ENCODE measurements around the gene GPR15LG. TPM values are rescaled to one million over a fixed set of nuclear protein-coding genes. Genes with fewer than 3 reads are reported as not detected.

Gene GPR15LG
- total and polyA plus RNA-seq, 2 experiments from 2014 or later: not detected

DNA sequence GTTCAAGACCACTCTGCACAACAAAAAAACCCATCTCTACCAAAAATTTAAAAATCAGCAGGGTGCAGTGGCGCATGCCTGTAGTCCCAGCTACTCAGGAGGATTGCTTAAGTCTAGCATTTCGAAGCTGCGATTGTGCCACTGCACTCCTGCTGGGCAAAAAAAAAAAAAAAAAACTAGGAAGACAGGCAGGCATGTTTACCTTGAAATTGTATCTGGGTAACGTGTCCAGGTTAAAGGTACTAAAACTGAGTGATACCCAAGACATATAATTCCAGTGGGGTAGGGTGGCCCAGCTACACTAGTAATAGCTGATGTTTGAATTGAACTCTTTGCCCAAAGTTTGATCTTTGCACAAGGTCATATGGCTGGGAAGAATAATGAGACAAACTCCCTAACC lies 18.1 kb upstream of the GPR15LG start (continued):
- TF ChIP-seq, protein P1, sequence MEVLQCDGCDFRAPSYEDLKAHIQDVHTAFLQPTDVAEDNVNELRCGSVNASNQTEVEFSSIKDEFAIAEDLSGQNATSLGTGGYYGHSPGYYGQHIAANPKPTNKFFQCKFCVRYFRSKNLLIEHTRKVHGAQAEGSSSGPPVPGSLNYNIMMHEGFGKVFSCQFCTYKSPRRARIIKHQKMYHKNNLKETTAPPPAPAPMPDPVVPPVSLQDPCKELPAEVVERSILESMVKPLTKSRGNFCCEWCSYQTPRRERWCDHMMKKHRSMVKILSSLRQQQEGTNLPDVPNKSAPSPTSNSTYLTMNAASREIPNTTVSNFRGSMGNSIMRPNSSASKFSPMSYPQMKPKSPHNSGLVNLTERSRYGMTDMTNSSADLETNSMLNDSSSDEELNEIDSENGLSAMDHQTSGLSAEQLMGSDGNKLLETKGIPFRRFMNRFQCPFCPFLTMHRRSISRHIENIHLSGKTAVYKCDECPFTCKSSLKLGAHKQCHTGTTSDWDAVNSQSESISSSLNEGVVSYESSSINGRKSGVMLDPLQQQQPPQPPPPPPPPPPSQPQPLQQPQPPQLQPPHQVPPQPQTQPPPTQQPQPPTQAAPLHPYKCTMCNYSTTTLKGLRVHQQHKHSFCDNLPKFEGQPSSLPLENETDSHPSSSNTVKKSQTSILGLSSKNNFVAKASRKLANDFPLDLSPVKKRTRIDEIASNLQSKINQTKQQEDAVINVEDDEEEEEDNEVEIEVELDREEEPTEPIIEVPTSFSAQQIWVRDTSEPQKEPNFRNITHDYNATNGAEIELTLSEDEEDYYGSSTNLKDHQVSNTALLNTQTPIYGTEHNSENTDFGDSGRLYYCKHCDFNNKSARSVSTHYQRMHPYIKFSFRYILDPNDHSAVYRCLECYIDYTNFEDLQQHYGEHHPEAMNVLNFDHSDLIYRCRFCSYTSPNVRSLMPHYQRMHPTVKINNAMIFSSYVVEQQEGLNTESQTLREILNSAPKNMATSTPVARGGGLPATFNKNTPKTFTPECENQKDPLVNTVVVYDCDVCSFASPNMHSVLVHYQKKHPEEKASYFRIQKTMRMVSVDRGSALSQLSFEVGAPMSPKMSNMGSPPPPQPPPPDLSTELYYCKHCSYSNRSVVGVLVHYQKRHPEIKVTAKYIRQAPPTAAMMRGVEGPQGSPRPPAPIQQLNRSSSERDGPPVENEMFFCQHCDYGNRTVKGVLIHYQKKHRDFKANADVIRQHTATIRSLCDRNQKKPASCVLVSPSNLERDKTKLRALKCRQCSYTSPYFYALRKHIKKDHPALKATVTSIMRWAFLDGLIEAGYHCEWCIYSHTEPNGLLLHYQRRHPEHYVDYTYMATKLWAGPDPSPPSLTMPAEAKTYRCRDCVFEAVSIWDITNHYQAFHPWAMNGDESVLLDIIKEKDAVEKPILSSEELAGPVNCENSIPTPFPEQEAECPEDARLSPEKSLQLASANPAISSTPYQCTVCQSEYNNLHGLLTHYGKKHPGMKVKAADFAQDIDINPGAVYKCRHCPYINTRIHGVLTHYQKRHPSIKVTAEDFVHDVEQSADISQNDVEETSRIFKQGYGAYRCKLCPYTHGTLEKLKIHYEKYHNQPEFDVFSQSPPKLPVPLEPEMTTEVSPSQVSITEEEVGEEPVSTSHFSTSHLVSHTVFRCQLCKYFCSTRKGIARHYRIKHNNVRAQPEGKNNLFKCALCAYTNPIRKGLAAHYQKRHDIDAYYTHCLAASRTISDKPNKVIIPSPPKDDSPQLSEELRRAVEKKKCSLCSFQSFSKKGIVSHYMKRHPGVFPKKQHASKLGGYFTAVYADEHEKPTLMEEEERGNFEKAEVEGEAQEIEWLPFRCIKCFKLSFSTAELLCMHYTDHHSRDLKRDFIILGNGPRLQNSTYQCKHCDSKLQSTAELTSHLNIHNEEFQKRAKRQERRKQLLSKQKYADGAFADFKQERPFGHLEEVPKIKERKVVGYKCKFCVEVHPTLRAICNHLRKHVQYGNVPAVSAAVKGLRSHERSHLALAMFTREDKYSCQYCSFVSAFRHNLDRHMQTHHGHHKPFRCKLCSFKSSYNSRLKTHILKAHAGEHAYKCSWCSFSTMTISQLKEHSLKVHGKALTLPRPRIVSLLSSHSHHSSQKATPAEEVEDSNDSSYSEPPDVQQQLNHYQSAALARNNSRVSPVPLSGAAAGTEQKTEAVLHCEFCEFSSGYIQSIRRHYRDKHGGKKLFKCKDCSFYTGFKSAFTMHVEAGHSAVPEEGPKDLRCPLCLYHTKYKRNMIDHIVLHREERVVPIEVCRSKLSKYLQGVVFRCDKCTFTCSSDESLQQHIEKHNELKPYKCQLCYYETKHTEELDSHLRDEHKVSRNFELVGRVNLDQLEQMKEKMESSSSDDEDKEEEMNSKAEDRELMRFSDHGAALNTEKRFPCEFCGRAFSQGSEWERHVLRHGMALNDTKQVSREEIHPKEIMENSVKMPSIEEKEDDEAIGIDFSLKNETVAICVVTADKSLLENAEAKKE (CRISPR knock-in tag; IDR thresholded peaks at IDR 0.05): no peak
- TF ChIP-seq ZNF114 (CRISPR knock-in tag; IDR thresholded peaks at IDR 0.05) (no peak), ZNF331 (CRISPR knock-in tag; IDR thresholded peaks at IDR 0.05; ENCODE audit: low read depth) (no peak), POLR2AphosphoS5 (IDR thresholded peaks at IDR 0.05; ENCODE audit: low read depth) (no peak), ETS1 (IDR thresholded peaks at IDR 0.05) (no peak)
- TF ChIP-seq, protein P2, sequence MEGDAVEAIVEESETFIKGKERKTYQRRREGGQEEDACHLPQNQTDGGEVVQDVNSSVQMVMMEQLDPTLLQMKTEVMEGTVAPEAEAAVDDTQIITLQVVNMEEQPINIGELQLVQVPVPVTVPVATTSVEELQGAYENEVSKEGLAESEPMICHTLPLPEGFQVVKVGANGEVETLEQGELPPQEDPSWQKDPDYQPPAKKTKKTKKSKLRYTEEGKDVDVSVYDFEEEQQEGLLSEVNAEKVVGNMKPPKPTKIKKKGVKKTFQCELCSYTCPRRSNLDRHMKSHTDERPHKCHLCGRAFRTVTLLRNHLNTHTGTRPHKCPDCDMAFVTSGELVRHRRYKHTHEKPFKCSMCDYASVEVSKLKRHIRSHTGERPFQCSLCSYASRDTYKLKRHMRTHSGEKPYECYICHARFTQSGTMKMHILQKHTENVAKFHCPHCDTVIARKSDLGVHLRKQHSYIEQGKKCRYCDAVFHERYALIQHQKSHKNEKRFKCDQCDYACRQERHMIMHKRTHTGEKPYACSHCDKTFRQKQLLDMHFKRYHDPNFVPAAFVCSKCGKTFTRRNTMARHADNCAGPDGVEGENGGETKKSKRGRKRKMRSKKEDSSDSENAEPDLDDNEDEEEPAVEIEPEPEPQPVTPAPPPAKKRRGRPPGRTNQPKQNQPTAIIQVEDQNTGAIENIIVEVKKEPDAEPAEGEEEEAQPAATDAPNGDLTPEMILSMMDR (conservative IDR thresholded peaks at IDR 0.05; ENCODE audit: low read depth in 2 of 2): no peak

- Histone ChIP-seq H3K27me3 (ENCODE audit: insufficient read depth) (no peaks in the 10 kb centered on the region), H3K36me3 (ENCODE audit: insufficient read depth) (peaks cover 19% of the 10 kb centered on the region; the same call in 1 of the 2 replicates), H3K4me1 (ENCODE audit: insufficient read depth) (peaks cover 15% of the 10 kb centered on the region), H3K4me2 (no peak overlapping the region), H3K79me2 (replicated peaks; ENCODE audit: insufficient read depth) (no peaks in the 10 kb centered on the region), H3K9me2 (ENCODE audit: insufficient read depth) (no peaks in the 10 kb centered on the region), H3F3A (replicated peaks; ENCODE audit: low read depth) (no peaks in the 10 kb centered on the region), H2AFZ (no peak overlapping the region), H3K27ac (ENCODE audit: low read depth) (no peak overlapping the region), H3K4me3 (no peak overlapping the region), H4K20me1 (replicated peaks; ENCODE audit: insufficient read depth) (no peaks in the 10 kb centered on the region)
- DNase-seq (ENCODE audit: low spot score): no peak
- H3K4me3 Mint-ChIP-seq: no peak overlapping the region
- peaks cover 27% of the 10 kb centered on the region for H3K4me1 Mint-ChIP-seq
- ATAC-seq: no peak
- no peak overlapping the region for H3K27ac Mint-ChIP-seq
- peaks cover 38% of the 10 kb centered on the region for H3K36me3 Mint-ChIP-seq (ENCODE audit: low read depth)
- H3K9me3 Mint-ChIP-seq: no peaks in the 10 kb centered on the region
- no peaks in the 10 kb centered on the region for H3K27me3 Mint-ChIP-seq (ENCODE audit: insufficient read depth, low read depth, poor library complexity)
- TF ChIP-seq JUNB (IDR thresholded peaks at IDR 0.05; ENCODE audit: unreplicated experiment): no peak
- TF ChIP-seq ZNF331 (CRISPR knock-in tag; IDR thresholded peaks at IDR 0.05; ENCODE audit: low read depth): no peak
- TF ChIP-seq REST (IDR thresholded peaks at IDR 0.05; ENCODE audit: unreplicated experiment): no peak
- no peak for TF ChIP-seq NANOG (IDR thresholded peaks at IDR 0.05; ENCODE audit: borderline replicate concordance)
- TF ChIP-seq, protein P2 (conservative IDR thresholded peaks at IDR 0.05; ENCODE audit: low read depth in 2 of 2): no peak
- TF ChIP-seq CREB1 (CRISPR knock-in tag; IDR thresholded peaks at IDR 0.05; ENCODE audit: low read depth): no peak
Observed at GRCh38 chr10:84156009-84156408, 17.6 kb upstream of the GPR15LG start.
